T-helper 1 cell treated with Interleukin-12 subunit alpha and Interleukin-12 subunit beta and Interleukin-4 antibody, amounts not matched to agents 30 ng/mL and 1 ng/mL, for 36 hours (primary cell): ENCODE measurements around the gene HNF4A. TPM values are rescaled to one million over a fixed set of nuclear protein-coding genes. Genes with fewer than 3 reads are reported as not detected.
"Not testable (repeated sequence)": the region's sequence is repeated elsewhere in the genome, so short reads cannot be mapped to it uniquely, and the experiment has no call there.

Source experiments
- intact Hi-C: fragments of 100-400 bp; cut with micrococcal nuclease; formaldehyde crosslinking; loops from one replicate; pipeline ENCODE4 v1.15.1; 2024
- total RNA-seq: library from RNA; stranded (reverse); gene quantifications from 2 replicates; pipeline ENCODE4 v1.2.3, GENCODE V29; 2022

The HNF4A gene
- total RNA-seq, 1 donor from 2014 or later, result not detected

DNA sequence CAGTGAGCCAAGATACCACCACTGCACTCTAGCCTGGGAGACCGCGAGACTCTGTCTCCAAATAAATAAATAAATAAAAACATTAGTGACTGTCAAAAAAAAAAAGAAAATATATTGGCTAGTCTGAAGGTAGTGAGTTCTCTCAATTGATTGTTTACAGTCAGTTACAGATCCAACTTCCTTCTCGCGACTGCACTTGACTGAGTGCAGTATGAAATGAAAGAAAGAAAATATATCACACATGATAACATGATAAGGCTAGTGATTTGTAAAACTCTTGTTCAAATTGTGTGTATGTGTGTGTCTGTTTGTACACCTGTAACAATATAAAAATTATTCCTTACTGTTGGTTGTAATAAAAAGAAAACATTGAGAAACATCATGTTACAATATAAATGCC, 10.8 kb upstream of the HNF4A start:
- intact Hi-C loops, result no loop called here

DNA sequence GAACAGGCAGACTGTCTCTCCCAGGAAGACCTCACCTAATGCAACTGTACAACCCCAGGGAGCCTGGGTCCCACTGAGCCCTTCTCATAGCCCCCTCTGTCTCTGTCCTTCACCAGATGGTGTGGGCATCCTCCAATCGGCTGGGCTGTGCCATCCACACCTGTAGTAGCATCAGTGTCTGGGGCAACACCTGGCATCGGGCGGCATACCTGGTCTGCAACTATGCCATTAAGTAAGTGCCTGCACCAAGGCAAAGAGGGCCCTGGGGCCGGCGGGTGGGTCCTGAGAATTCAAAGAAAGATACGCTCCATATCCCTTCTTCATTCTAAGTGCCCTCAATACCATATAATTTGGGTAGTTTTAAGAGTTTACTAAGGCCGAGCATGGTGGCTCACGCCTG, 10.4 kb upstream of the HNF4A start:
- intact Hi-C loops, result no loop called here

GRCh38 chr20:44345941-44346340, 9.6 kb upstream of the HNF4A start:
- intact Hi-C loops, result not testable (repeated sequence)

DNA sequence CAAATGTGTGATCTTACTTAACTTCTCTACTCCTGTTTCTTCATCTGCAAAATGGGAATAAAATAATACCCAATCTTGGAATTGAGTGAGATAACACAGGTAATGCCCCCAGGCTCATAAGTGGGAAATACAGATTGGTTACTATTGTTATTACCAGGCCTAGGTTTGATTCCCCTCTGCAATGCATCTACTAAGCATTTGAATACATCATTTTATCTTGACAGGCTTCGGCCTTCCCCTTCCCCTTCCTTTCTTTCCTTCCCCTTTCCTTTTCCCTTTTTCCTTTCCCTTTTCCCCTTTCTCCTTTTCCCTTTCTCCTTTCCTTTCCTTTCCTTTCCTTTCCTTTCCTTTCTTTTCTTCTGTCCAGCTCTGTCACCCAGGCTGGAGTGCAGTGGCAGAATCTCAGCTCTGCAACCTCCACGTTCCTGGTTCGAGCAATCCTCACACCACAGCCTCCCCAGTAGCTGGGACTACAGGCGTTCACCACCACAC, 7.3 kb upstream of the HNF4A start:
- intact Hi-C loops, result no loop called here

GRCh38 chr20:44349349-44349748, 6.2 kb upstream of the HNF4A start:
- intact Hi-C loops, result no loop called here

- intact Hi-C loops, result no loop called here
Observed at GRCh38 chr20:44350567-44350966, 4.9 kb upstream of the HNF4A start.

GRCh38 chr20:44354979-44355497, 461 bp upstream of the HNF4A start:
- intact Hi-C loops, result no loop called here

GRCh38 chr20:44356353-44356723, 839 bp downstream of the HNF4A start:
- intact Hi-C loops, result no loop called here

- intact Hi-C loops, result no loop called here
Observed at GRCh38 chr20:44357020-44357419, 1.5 kb downstream of the HNF4A start.

DNA sequence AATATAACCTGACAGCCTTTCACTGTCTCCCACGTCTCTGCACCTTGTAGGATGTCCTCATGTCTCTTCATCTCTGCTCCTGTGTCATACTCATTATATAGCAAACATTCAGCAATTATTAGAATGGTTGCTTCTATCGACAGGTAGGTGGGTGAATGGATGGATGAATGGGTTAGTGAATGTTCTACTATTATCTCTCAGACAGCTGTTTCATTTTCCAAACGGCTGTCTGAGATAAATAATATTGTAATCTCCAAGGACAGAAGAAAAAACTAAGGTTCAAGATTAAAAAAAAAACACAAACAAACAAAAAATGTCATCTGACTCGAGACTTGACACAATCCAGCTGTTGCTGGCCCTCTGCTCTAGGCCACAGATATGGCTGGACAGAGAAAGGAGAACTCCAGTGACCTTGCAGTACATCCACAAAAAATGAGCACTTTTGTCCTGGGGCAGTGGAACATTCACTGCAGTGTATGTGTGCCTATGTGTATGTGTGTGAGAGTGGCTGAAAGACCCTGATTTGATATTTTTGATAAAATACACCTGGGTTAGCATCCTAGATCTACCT, 2.1 kb downstream of the HNF4A start:
- intact Hi-C loops, result no loop called here

- intact Hi-C loops, result no loop called here
Observed at GRCh38 chr20:44358776-44359175, 3.3 kb downstream of the HNF4A start.

DNA sequence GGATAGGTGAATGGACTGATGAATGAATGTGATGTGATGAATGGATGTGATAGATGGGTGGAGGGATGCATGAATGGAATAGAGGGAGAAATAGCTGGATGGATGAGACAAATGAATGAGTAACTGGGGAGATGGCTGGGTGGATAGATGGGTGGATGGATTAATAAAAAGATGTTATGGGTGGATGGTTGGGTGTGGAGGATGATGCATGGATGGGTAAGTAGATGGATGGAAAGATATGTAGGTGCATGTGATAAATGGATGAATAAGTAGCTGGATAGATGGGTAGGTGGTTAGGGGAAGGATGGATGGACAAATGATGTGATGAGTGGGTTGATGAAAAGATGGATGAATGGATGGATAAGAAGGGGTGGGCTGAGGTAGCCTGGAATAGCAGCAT, 4.7 kb downstream of the HNF4A start:
- intact Hi-C loops, result no loop called here

DNA sequence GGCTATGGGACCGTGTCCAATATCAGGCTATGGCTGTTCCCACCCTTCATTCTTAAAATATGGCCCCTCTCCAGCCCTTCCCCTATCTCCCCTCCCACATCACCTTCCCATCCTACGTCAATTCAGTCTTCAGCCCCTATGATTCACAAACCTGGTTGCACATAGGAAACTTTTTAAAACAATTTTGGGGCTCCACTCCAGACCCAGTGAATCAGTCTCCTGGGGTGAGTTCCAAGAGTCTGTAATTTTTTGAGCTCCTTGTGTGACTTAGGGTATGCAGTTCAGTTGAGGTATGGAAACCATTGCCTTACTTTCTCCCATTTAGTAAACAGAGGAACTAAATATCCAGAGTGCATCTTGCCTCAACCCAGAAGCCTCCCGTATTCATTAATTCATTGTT, 5.5 kb downstream of the HNF4A start:
- intact Hi-C loops, result no loop called here

DNA sequence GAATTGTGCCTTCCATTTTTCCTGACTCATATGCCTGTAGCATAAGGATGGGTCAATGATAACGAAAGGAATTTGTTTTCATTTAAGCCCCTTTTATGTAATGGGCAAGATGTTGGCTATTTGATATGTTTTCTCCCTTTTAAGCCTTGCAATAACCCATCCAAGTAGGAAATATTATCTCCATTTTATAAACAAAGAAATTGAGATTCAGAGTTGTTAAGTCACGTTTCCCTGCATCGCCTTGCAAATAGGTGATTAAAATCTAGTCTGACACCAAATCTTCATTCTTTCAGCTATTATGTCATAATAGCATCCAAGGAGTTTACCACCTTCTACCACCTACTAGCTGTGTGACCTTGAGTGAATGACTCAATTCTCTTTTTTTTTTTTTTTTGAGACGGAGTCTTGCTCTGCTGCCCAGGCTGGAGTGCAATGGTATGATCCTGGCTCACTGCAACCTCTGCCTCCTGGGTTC, 7.0 kb downstream of the HNF4A start:
- intact Hi-C loops, result no loop called here

GRCh38 chr20:44364068-44364467, 8.6 kb downstream of the HNF4A start:
- intact Hi-C loops, result no loop called here

GRCh38 chr20:44364780-44365179, 9.3 kb downstream of the HNF4A start:
- intact Hi-C loops, result no loop called here

GRCh38 chr20:44367746-44368145, 12.2 kb downstream of the HNF4A start:
- intact Hi-C loops, result no loop called here

- intact Hi-C loops, result no loop called here
Observed at GRCh38 chr20:44370639-44371218, 15.2 kb downstream of the HNF4A start.

GRCh38 chr20:44382641-44383040, 27.1 kb downstream of the HNF4A start:
- intact Hi-C loops, result loop anchor here (5.0 kb wide), 1 partner anchor 140 kb away; the partner anchor contains the start of gene SERINC3

DNA sequence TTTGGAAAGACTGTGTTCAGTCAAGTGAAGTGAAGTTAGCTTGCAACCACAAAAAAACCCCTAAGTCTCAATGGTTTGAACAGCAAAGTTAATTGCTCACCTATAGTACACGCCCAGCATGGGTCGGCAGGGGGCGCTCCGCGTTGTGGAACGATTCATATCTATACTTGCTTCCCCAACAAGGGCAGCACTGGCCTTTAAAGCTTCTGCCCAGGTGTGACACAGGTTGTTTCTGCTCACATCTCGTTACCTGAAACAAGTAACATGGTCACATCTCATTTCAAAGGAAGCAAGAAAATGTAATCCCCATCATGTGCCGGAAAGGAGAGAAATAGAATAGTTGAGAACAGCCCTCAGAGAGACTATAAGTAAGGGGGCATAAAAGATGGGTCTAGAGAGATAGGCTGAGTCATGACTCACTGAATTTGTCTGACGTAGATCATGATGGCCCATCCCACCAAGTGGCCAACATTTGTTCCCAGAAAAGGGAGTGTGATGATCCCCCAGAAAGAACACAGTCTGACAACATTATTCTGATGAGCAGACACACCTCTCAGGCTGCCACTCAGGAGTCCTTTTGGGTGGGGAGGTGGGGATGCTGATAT, 29.0 kb downstream of the HNF4A start:
- intact Hi-C loops, result loop anchor here (1.0 to 5.0 kb wide), 5 partner anchors 138 to 483 kb away; partner anchors contain the start of gene SERINC3

GRCh38 chr20:44388466-44389023, 33.0 kb downstream of the HNF4A start:
- intact Hi-C loops, result loop anchor here (1.0 to 2.0 kb wide), 7 partner anchors 73 to 479 kb away; partner anchors contain the start of genes FITM2 and TTPAL

GRCh38 chr20:44389871-44390270, 34.4 kb downstream of the HNF4A start:
- intact Hi-C loops, result loop anchor here (2.0 kb wide), 2 partner anchors 79 to 85 kb away; partner anchors contain the start of genes FITM2 and TTPAL
